ENCODE results near the gene DOC2A.

Gene DOC2A

GRCh38 chr16:30010844-30011713 lies at the start of gene DOC2A:
TSS of gene DOC2A (minus strand) at chr16:30011027. CDS start at chr16:30010222, 805 bp downstream.
- peak within 1 kb of the TSS; percentile 27 for H3K4me3 ChIP-seq (ENCODE audit: low read depth, low read length)
- no peak for TF ChIP-seq CTCF (IDR thresholded peaks at IDR 0.05; ENCODE audit: borderline replicate concordance, insufficient read depth, low read depth, low read length)

GRCh38 chr16:30060346-30060745 lies 49.5 kb upstream of the DOC2A start:
- TF ChIP-seq CTCF (IDR thresholded peaks at IDR 0.05; ENCODE audit: borderline replicate concordance, insufficient read depth, low read depth, low read length) = no peak
- H3K4me3 ChIP-seq (ENCODE audit: low read depth, low read length) = no peak overlapping the region

- no peak overlapping the region for H3K4me3 ChIP-seq (ENCODE audit: low read depth, low read length)
- peak; percentile 84 for TF ChIP-seq CTCF (IDR thresholded peaks at IDR 0.05; ENCODE audit: borderline replicate concordance, insufficient read depth, low read depth, low read length)
These were observed 44.2 kb upstream of the DOC2A start for GRCh38 chr16:30054959-30055553.

- TF ChIP-seq CTCF (IDR thresholded peaks at IDR 0.05; ENCODE audit: borderline replicate concordance, insufficient read depth, low read depth, low read length) = no peak
- H3K4me3 ChIP-seq (ENCODE audit: low read depth, low read length) = no peak overlapping the region
These were observed 43.6 kb upstream of the DOC2A start for GRCh38 chr16:30054451-30054850.

- H3K4me3 ChIP-seq (ENCODE audit: low read depth, low read length) = peak overlapping the region; percentile 64
- no peak for TF ChIP-seq CTCF (IDR thresholded peaks at IDR 0.05; ENCODE audit: borderline replicate concordance, insufficient read depth, low read depth, low read length)
These were observed 42.7 kb upstream of the DOC2A start for GRCh38 chr16:30053376-30054015.

- TF ChIP-seq CTCF (IDR thresholded peaks at IDR 0.05; ENCODE audit: borderline replicate concordance, insufficient read depth, low read depth, low read length) = no peak
- peak overlapping the region; percentile 64 for H3K4me3 ChIP-seq (ENCODE audit: low read depth, low read length)
These were observed 42.0 kb upstream of the DOC2A start for GRCh38 chr16:30052671-30053372.

Data from GM12875 (cell line).